GM23248 (cell line): ENCODE measurements around the gene MCOLN1. TPM values are rescaled to one million over a fixed set of nuclear protein-coding genes. Genes with fewer than 3 reads are reported as not detected.
A peak's percentile ranks its signal among the peaks of the same experiment; 100 is the strongest.

Experiments
- DNase-seq: peaks from one replicate; pipeline ENCODE4 v3.0.0-alpha.2; 2015
- H2AFZ ChIP-seq: fragments of 200-600 bp; sonication (generic); 2 replicates; pipeline ENCODE4 v1.6.1; 2016; ENCODE audit warnings: antibody characterized with exemption
- H3F3A ChIP-seq: fragments of 200-600 bp; sonication (generic); 2 replicates; pipeline ENCODE4 v1.6.1; 2016; ENCODE audit warnings: mild to moderate bottlenecking, antibody characterized with exemption, mixed run types; ENCODE audit not compliant: insufficient read depth
- H3K27ac ChIP-seq: fragments of 200-600 bp; sonication (generic); 2 replicates; pipeline ENCODE4 v1.5.1; 2016; ENCODE audit warnings: mild to moderate bottlenecking
- H3K27me3 ChIP-seq: fragments of 200-600 bp; sonication (generic); replicated peaks from 2 replicates; pipeline ENCODE4 v1.6.1; 2016; ENCODE audit warnings: mild to moderate bottlenecking; ENCODE audit not compliant: insufficient read depth
- H3K36me3 ChIP-seq: fragments of 200-600 bp; sonication (generic); 2 replicates; pipeline ENCODE4 v1.6.1; 2016; ENCODE audit warnings: low read depth, mild to moderate bottlenecking
- H3K4me1 ChIP-seq: fragments of 200-600 bp; sonication (generic); 2 replicates; pipeline ENCODE4 v1.6.1; 2016; ENCODE audit warnings: mild to moderate bottlenecking; ENCODE audit not compliant: insufficient read depth
- H3K4me2 ChIP-seq: fragments of 200-600 bp; sonication (generic); one replicate; pipeline ENCODE4 v1.6.1; 2016; ENCODE audit warnings: mild to moderate bottlenecking; ENCODE audit not compliant: unreplicated experiment
- H3K4me3 ChIP-seq: fragments of 200-600 bp; sonication (generic); 2 replicates; pipeline ENCODE4 v1.5.1; 2016; ENCODE audit warnings: mild to moderate bottlenecking
- H3K79me2 ChIP-seq: fragments of 200-600 bp; sonication (generic); 2 replicates; pipeline ENCODE4 v1.6.1; 2016; ENCODE audit warnings: mild to moderate bottlenecking; ENCODE audit not compliant: insufficient read depth
- H3K9ac ChIP-seq: fragments of 200-600 bp; sonication (generic); 2 replicates; pipeline ENCODE4 v1.6.1; 2016; ENCODE audit warnings: mild to moderate bottlenecking
- H3K9me2 ChIP-seq: fragments of 200-600 bp; sonication (generic); 2 replicates; pipeline ENCODE4 v1.6.1; 2016; ENCODE audit warnings: mixed run types, mild to moderate bottlenecking, moderate library complexity; ENCODE audit not compliant: insufficient read depth
- H3K9me3 ChIP-seq: fragments of 200-600 bp; sonication (generic); one replicate; pipeline ENCODE4 v1.6.1; 2017; ENCODE audit warnings: low read depth
- H4K20me1 ChIP-seq: fragments of 200-600 bp; sonication (generic); 2 replicates; pipeline ENCODE4 v1.6.0; 2016; ENCODE audit not compliant: insufficient read depth
- EZH2 ChIP-seq: fragments of 200-600 bp; sonication (generic); IDR thresholded peaks from 2 replicates; pipeline ENCODE4 v1.6.1; 2018; ENCODE audit warnings: antibody characterized with exemption, mild to moderate bottlenecking; ENCODE audit not compliant: insufficient read depth, poor library complexity, severe bottlenecking
- EZH2phosphoT487 ChIP-seq: fragments of 200-600 bp; sonication (generic); IDR thresholded peaks from 2 replicates; pipeline ENCODE4 v1.6.1; 2018; ENCODE audit warnings: antibody characterized with exemption, moderate library complexity, mild to moderate bottlenecking, low read depth; ENCODE audit not compliant: insufficient read depth
- WGBS, 2 experiments: methylation state at CpG; one replicate each; pipeline ENCODE4 v1.1.6; 2015 to 2017; ENCODE audit warnings: low lambda C conversion rate in 2 of 2, low coverage in 1 of 2; ENCODE audit errors: missing lambda C conversion rate in 2 of 2; 5-methylcytosine and 5-hydroxymethylcytosine counted together
- in situ Hi-C: fragments of 300-500 bp; cut with MboI; formaldehyde crosslinking; loops from 2 replicates; pipeline ENCODE4 v1.15.0; 2020
- polyA plus RNA-seq: library from polyadenylated mRNA; unstranded; fragments of >200 nt; fragmentation: Nextera tagmentation; extraction: Ambion mirVana; gene quantifications from 2 replicates; pipeline ENCODE4 v1.2.1, GENCODE V29; 2016
- total RNA-seq: library from RNA; depleted of rRNA; stranded (reverse); fragments of >200 nt; shearing (Covaris generic); gene quantifications from 2 replicates; pipeline ENCODE4 v1.2.3, GENCODE V29; 2014

The MCOLN1 gene
- total and polyA plus RNA-seq, 2 experiments from 2014 or later = 4.9 to 28.6 TPM

DNA sequence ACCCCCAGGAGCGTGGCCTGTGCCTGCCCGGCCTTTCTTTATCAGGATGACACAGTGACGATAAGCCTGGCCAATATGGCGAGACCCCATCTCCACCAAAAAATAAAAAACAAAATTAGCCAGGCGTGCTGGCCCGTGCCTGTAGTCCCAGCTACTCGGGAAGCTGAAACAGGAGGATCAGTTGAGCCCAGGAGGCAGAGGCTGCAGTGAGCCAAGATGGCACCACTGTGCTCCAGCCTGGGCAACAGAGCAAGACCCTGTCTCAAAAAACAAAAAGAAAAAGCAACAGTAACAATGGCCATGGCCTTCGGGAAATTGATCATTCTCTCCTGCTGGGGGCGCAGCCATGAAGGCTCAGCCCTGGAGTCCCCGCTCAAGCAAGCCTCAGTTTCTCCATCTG, 44.7 kb upstream of the MCOLN1 start:
- Histone ChIP-seq H3K79me2 (no peaks in the 10 kb centered on the region), H3K27ac (no peak overlapping the region), H3K9me3 (no peaks in the 10 kb centered on the region), H3K4me2 (no peak overlapping the region), H3K9ac (no peak overlapping the region), H4K20me1 (no peaks in the 10 kb centered on the region), H3K36me3 (no peaks in the 10 kb centered on the region), H3F3A (no peaks in the 10 kb centered on the region), H3K4me3 (no peak overlapping the region), H3K9me2 (no peaks in the 10 kb centered on the region), H3K27me3 (no peaks in the 10 kb centered on the region), H2AFZ (no peak overlapping the region), H3K4me1 (peaks cover 13% of the 10 kb centered on the region)
- WGBS, 2 experiments = 87 to 88% methylated on average over 10 of the region's 10 CpGs
- in situ Hi-C loops = no loop called here
- TF ChIP-seq EZH2phosphoT487 (no peak), EZH2 (no peak)
- no peak for DNase-seq

DNA sequence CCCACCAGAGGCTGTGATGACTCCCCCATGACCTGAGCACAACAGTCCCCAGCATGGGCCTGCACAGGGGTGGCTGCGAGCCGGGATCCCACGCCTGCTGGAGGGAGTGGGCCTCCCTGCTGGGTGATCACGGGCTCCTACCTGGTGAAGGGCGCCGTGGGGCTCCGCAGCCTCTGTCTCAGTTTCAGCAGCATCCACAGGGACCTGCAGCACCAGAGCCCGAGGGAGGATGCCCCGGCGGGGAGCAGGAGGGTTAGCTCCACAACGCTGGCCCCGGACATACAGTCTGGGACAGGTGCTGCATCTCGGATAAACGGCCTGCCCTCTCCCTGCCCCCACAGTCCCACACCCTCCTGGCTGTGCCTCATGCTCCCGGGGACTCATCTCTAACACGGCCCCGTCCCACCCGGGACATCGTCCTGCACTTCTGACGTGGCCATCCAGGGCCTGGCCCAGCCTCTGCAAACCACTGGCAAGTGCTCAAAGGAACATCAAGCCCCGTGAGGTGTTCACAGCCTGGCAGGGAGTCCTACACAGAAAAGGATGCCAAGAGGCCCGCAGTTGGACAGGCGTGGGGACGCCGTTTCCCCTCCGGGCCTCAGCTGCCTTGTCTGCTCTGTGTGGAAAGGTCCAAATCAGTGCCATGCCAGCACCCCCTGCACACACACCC, 44.1 kb upstream of the MCOLN1 start:
- no peaks in the 10 kb centered on the region for H4K20me1 ChIP-seq
- no peaks in the 10 kb centered on the region for H3K36me3 ChIP-seq
- no peaks in the 10 kb centered on the region for H3K9me2 ChIP-seq
- WGBS, 2 experiments = 74 to 75% methylated on average over 22 to 26 of the region's 26 CpGs
- no peak overlapping the region for H3K4me3 ChIP-seq
- H3K9ac ChIP-seq = no peak overlapping the region
- no peaks in the 10 kb centered on the region for H3K9me3 ChIP-seq
- no peak overlapping the region for H3K4me2 ChIP-seq
- H3F3A ChIP-seq = no peaks in the 10 kb centered on the region
- no peak overlapping the region for H2AFZ ChIP-seq
- no peaks in the 10 kb centered on the region for H3K79me2 ChIP-seq
- H3K27ac ChIP-seq = no peak overlapping the region
- H3K27me3 ChIP-seq = no peaks in the 10 kb centered on the region
- DNase-seq = peak; percentile 16
- TF ChIP-seq EZH2 (no peak), EZH2phosphoT487 (no peak)
- in situ Hi-C loops = no loop called here
- peaks cover 13% of the 10 kb centered on the region for H3K4me1 ChIP-seq

GRCh38 chr19:7478843-7479227, 43.6 kb upstream of the MCOLN1 start:
- in situ Hi-C loops = no loop called here
- H2AFZ ChIP-seq = no peak overlapping the region
- H3K36me3 ChIP-seq = no peaks in the 10 kb centered on the region
- TF ChIP-seq EZH2 = no peak
- TF ChIP-seq EZH2phosphoT487 = no peak
- no peaks in the 10 kb centered on the region for H3K9me3 ChIP-seq
- peaks cover 13% of the 10 kb centered on the region for H3K4me1 ChIP-seq
- H3K4me3 ChIP-seq = no peak overlapping the region
- WGBS, 2 experiments = 87 to 88% methylated on average over 6 to 9 of the region's 9 CpGs
- H3K27me3 ChIP-seq = no peaks in the 10 kb centered on the region
- H3K4me2 ChIP-seq = no peak overlapping the region
- H3K9ac ChIP-seq = no peak overlapping the region
- no peaks in the 10 kb centered on the region for H3K79me2 ChIP-seq
- no peak for DNase-seq
- H4K20me1 ChIP-seq = no peaks in the 10 kb centered on the region
- H3K27ac ChIP-seq = peak overlapping the region; percentile 18; the same call in 1 of the 2 replicates
- no peaks in the 10 kb centered on the region for H3K9me2 ChIP-seq
- no peaks in the 10 kb centered on the region for H3F3A ChIP-seq

DNA sequence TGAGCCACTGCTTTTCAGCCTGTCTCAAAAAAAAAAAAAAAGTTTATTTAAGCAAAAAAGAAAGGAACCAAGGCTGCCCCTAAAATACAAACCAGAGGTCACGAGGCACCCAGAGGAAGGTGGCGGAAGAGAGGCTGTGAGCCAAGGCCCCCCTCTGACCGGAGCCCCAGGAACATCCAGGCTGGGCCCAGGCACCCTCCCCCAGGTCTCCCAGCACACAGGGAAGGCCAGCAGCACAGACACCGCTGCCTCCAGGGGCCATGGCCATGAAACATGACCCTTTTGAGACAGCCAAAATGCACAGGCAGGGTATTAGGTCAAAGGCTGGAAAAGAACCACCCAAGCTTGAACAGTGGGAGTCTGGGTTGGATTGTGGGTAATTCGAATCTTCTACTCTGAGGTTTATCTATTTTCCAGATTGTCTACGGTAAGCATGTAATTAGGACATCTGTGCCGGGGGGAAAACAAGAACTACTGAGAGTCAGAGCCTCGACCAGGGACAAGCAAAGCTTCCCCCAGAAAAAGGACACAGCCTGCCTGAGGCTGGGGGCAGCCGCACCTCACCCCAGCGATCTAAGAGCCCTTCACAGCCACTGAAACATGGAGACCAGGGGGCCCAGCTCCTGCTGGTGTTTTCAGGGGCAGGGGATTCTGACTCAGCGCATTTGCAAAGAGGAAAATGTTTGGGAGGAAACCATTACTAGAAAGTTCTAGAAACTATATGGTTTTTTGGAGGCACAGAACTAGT, 42.0 kb upstream of the MCOLN1 start:
- Histone ChIP-seq H3K9ac (no peak overlapping the region), H3K27ac (no peak overlapping the region), H3F3A (no peaks in the 10 kb centered on the region), H4K20me1 (no peaks in the 10 kb centered on the region), H3K9me2 (no peaks in the 10 kb centered on the region), H3K27me3 (no peaks in the 10 kb centered on the region), H3K36me3 (no peaks in the 10 kb centered on the region), H2AFZ (no peak overlapping the region), H3K4me1 (peaks cover 13% of the 10 kb centered on the region), H3K79me2 (no peaks in the 10 kb centered on the region), H3K4me2 (no peak overlapping the region), H3K9me3 (no peaks in the 10 kb centered on the region), H3K4me3 (no peak overlapping the region)
- TF ChIP-seq EZH2 = no peak
- no peak for TF ChIP-seq EZH2phosphoT487
- in situ Hi-C loops = no loop called here
- WGBS, 2 experiments = 81 to 82% methylated on average over 11 of the region's 11 CpGs
- no peak for DNase-seq
